PFSK-1 (cell line): ENCODE data around the gene EIPR1.

Experiments used
- POLR2AphosphoS5 ChIP-seq: IDR thresholded peaks from 2 replicates; pipeline ENCODE4 v1.6.1; 2012; ENCODE audit warnings: low read depth, mild to moderate bottlenecking, control low read depth, low read length, moderate library complexity
- REST ChIP-seq, 2 experiments: IDR thresholded peaks; 2 replicates each; pipeline versions ENCODE4 v1.6.1 to v1.8.0; 2011 to 2012; ENCODE audit warnings: low read depth in 2 of 2, low read length in 2 of 2, control low read depth in 1 of 2, inconsistent platforms in 1 of 2, mild to moderate bottlenecking in 1 of 2, moderate library complexity in 1 of 2; ENCODE audit not compliant: insufficient read depth in 1 of 2
- SIN3A ChIP-seq: IDR thresholded peaks from 2 replicates; pipeline ENCODE4 v1.6.1; 2012; ENCODE audit warnings: mild to moderate bottlenecking, low read length, moderate library complexity, borderline replicate concordance; ENCODE audit not compliant: insufficient read depth
- TAF1 ChIP-seq: IDR thresholded peaks from 2 replicates; pipeline ENCODE4 v1.6.1; 2012; ENCODE audit warnings: low read length, control low read depth, borderline replicate concordance; ENCODE audit not compliant: insufficient read depth

GRCh38 chr2:3313781-3314375, 63.7 kb downstream of the EIPR1 start:
- no peak for TF ChIP-seq TAF1
- no peak for TF ChIP-seq REST (IDR thresholded peaks at IDR 0.05; ENCODE audit: insufficient read depth in 1 of 2, low read depth in 2 of 2, low read length in 2 of 2)
- no peak for TF ChIP-seq POLR2AphosphoS5
- no peak for TF ChIP-seq SIN3A
